HG03521 (cell line): ENCODE results near the gene EPS15.
"Not testable (repeated sequence)": the region's sequence is repeated elsewhere in the genome, so short reads cannot be mapped to it uniquely, and the experiment has no call there.

ENCODE experiments used
- ATAC-seq: cut with Tn5 transposase; IDR thresholded peaks from one replicate; pipeline ENCODE4 v1.9.1; 2021; ENCODE audit warnings: mild to moderate bottlenecking, moderate library complexity; ENCODE audit not compliant: unreplicated experiment

The EPS15 gene

GRCh38 chr1:51433972-51434510 lies 85.0 kb downstream of the EPS15 start:
- ATAC-seq = no peak

GRCh38 chr1:51433269-51433971 lies 85.6 kb downstream of the EPS15 start:
- ATAC-seq = no peak

GRCh38 chr1:51432146-51432545 lies 86.9 kb downstream of the EPS15 start:
- ATAC-seq = no peak

DNA sequence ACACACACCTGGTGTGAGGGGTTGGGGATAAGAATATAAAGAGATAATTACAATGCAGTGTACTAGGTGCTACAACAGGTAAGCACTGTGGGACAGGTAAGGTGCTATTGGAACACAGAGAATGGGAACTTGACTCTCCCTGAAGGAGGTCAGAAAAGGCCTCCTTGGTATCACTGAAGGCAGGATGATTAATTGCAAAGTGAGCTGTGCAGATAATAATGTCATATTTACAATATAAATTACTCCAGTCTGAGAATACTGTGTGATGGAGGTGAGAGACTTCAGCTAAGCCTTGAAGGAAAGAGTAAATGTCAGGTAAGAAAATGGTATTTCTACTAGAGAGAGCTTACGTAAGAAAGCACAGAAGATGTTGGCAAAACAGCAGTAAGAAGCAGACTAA lies 91.6 kb downstream of the EPS15 start:
- no peak for ATAC-seq

- no peak for ATAC-seq
Measured at GRCh38 chr1:51425955-51426354, 93.1 kb downstream of the EPS15 start.

DNA sequence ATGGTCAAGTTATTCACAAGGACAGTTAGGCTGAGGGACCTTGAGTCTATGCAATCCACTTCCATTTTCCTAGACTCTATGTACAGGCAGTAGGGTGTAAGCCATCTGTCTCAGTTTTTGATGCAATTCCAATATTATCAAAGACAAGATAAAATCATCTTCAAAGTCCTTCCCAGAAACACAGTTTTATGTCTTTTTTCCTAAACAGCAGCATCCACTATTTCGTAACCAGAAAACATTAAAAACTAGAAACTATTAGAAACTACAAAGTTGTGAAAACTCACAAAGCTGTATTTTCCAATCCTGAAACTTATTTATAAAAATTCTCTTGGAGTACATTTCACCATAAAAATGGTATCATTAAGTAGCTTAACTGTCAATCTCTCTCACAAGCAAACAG lies 93.8 kb downstream of the EPS15 start:
- no peak for ATAC-seq

- no peak for ATAC-seq
Measured at GRCh38 chr1:51423073-51423821, 95.8 kb downstream of the EPS15 start.

DNA sequence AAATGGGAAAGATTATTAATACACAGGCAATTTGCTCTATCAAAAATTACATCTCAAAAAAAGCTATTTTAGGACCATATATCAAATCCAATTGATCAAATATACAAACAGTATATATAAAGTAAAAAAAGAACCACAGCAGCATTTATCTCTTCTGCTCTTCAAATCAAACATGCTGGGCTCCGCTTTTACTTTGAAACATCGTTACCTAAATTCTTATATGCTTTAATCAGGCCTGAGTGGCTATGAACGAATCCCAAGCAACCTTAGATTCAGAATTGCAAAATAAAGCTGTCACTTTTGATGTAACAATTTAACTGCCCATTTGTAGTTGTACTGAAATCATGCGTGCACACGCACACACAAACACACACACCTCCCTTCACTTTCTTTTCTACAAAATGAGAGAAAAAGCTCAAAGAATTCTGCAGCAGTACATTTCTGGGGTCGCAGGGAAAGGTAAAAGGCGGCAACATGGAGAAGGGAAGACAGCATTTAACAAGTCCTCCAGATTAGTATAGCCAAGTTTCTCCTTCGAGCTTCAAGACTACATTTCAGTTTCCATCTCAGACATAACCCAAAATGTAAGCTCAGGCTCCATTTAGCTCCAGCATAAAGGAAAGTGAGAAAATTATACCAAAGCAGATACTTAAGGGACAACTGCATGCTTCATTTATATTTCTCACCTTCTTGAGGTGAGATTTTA lies 96.5 kb downstream of the EPS15 start:
- no peak for ATAC-seq

- no peak for ATAC-seq
Measured at GRCh38 chr1:51421964-51422363, 97.1 kb downstream of the EPS15 start.

GRCh38 chr1:51420867-51421627 lies 98.0 kb downstream of the EPS15 start:
- no peak for ATAC-seq

GRCh38 chr1:51418384-51418959 lies 100.6 kb downstream of the EPS15 start:
- ATAC-seq = no peak

- no peak for ATAC-seq
Measured at GRCh38 chr1:51417496-51418383, 101.3 kb downstream of the EPS15 start.

GRCh38 chr1:51416910-51417309 lies 102.2 kb downstream of the EPS15 start:
- ATAC-seq = no peak

- no peak for ATAC-seq
Measured at GRCh38 chr1:51415963-51416362, 103.1 kb downstream of the EPS15 start.

GRCh38 chr1:51414811-51415210 lies 104.3 kb downstream of the EPS15 start:
- ATAC-seq = no peak

GRCh38 chr1:51411820-51412219 lies 107.2 kb downstream of the EPS15 start:
- ATAC-seq = not testable (repeated sequence)

- ATAC-seq = no peak
Measured at GRCh38 chr1:51410568-51411460, 108.3 kb downstream of the EPS15 start.

- ATAC-seq = not testable (repeated sequence)
Measured at GRCh38 chr1:51409755-51410541, 109.1 kb downstream of the EPS15 start.
